Transverse colon (tissue), 4 donors: Measurements from ENCODE around the gene TOR3A.
"Not testable (repeated sequence)": the region's sequence is repeated elsewhere in the genome, so short reads cannot be mapped to it uniquely, and the experiment has no call there.

Source experiments
- CTCF ChIP-seq, 5 experiments: fragments of 200-600 bp in 3 of 5; fragments of 450-650 bp in 2 of 5; sonication (generic) in 3 of 5; IDR thresholded peaks; 1 replicate in 2 of 5; 2 replicates in 3 of 5; pipeline ENCODE4 v1.5.1; 2016 to 2017; ENCODE audit warnings: antibody characterized with exemption in 5 of 5, inconsistent platforms in 3 of 5, mild to moderate bottlenecking in 2 of 5, moderate library complexity in 1 of 5
- POLR2A ChIP-seq: fragments of 450-650 bp; IDR thresholded peaks from one replicate; pipeline ENCODE4 v1.6.1; 2016; ENCODE audit warnings: antibody characterized with exemption, mild to moderate bottlenecking, moderate library complexity
- POLR2AphosphoS5 ChIP-seq, 3 donors: sonication (generic); formaldehyde crosslinking; IDR thresholded peaks; one replicate each; pipeline ENCODE4 v1.6.1; 2016; ENCODE audit warnings: antibody characterized with exemption in 3 of 3

- not testable (repeated sequence) for TF ChIP-seq POLR2A; POLR2AphosphoS5 (IDR thresholded peaks at IDR 0.05); CTCF (IDR thresholded peaks at IDR 0.05)
These were observed 41.7 kb upstream of the TOR3A start for GRCh38 chr1:179040175-179040551.
